Natural killer cell treated with Interleukin-12 subunit alpha and Interleukin-12 subunit beta and Interleukin-15 and Interleukin-18, amount 100 ng/mL, for 72 hours (primary cell): ENCODE data around the gene LYRM9. TPM values are rescaled to one million over a fixed set of nuclear protein-coding genes. Genes with fewer than 3 reads are reported as not detected.
"Not testable (repeated sequence)": the region's sequence is repeated elsewhere in the genome, so short reads cannot be mapped to it uniquely, and the experiment has no call there.

ENCODE experiments used
- ATAC-seq, 2 donors: fragments of 150-1000 bp; cut with Tn5 transposase in 1 of 2; sonication (Bioruptor Pico), chemical (Tn5 transposase) in 1 of 2; 2 replicates each; pipeline ENCODE4 v1.10.0; 2021
- DNase-seq: peaks from one replicate; pipeline ENCODE4 v3.0.0; 2022; ENCODE audit warnings: low spot score
- H3K27ac Mint-ChIP-seq, 2 donors: 1 replicate in 1 of 2; 2 replicates in 1 of 2; pipeline ENCODE4 v1.8.0; 2022; ENCODE audit warnings: mixed read lengths in 2 of 2, mild to moderate bottlenecking in 1 of 2, moderate library complexity in 1 of 2
- H3K27me3 Mint-ChIP-seq, 2 donors: 1 replicate in 1 of 2; 2 replicates in 1 of 2; pipeline ENCODE4 v1.8.0; 2022; ENCODE audit warnings: mixed read lengths in 2 of 2
- H3K36me3 Mint-ChIP-seq: one replicate; pipeline ENCODE4 v1.8.0; 2022; ENCODE audit warnings: mixed read lengths
- H3K4me1 Mint-ChIP-seq, 2 donors: 1 replicate in 1 of 2; 2 replicates in 1 of 2; pipeline ENCODE4 v1.8.0; 2022; ENCODE audit warnings: low read depth in 2 of 2, mixed read lengths in 2 of 2, mild to moderate bottlenecking in 1 of 2
- H3K4me3 Mint-ChIP-seq: one replicate; pipeline ENCODE4 v1.8.0; 2022; ENCODE audit warnings: mixed read lengths
- H3K9me3 Mint-ChIP-seq: 2 replicates; pipeline ENCODE4 v1.8.0; 2022; ENCODE audit warnings: mixed read lengths
- total RNA-seq, 2 donors: library from RNA; stranded (reverse); gene quantifications; one replicate each; pipeline ENCODE4 v1.2.3, GENCODE V29; 2022

The LYRM9 gene
- total RNA-seq, 2 donors from 2014 or later: 0.78 to 2.0 TPM

DNA sequence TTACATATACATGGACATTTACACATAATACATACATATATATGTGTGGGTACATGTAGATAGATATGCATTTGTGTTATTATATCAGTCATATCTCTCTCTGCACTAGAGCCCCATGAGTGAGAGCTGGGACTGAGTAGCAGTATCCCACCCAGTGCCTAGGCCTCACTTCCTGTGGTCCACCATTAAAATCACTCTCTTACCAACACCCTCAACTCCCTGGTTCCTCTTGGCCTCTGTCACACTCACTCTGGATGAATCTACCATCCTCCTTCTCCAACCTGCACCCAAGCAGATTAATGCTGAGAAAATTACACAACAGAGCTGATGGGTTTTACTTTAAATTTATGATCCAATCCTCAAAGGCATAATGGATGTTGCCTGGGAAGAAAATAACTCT, 4.9 kb upstream of the LYRM9 start:
- no peak overlapping the region for H3K27ac Mint-ChIP-seq
- DNase-seq (no peak), ATAC-seq (no peak)
- peaks cover 7 to 12% of the 10 kb centered on the region in 2 donors for H3K4me1 Mint-ChIP-seq
- no peaks in the 10 kb centered on the region for H3K9me3 Mint-ChIP-seq
- H3K36me3 Mint-ChIP-seq: no peaks in the 10 kb centered on the region
- H3K27me3 Mint-ChIP-seq: peaks cover 20 to 21% of the 10 kb centered on the region in 2 donors
- no peak overlapping the region for H3K4me3 Mint-ChIP-seq

DNA sequence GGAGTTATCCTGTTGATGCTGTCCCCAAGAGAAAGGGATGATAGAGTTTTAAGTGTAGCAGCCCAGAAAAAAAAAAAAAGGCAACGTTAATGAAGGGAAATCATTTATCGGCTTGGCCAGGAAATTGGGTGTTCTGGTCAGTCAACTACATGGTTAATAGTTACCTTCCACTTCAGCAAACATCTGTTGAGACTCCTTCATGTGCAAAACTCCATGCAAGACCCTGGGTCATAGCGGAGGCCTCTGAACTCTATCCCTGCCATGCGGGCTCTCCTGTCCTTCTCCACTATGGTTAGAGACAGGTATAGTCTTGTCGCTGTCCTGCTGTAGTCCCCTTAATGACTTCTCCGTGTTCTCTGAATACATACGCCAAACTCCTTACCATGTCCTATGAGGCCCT, 3.5 kb upstream of the LYRM9 start:
- peaks cover 17 to 20% of the 10 kb centered on the region in 2 donors for H3K27me3 Mint-ChIP-seq
- H3K4me1 Mint-ChIP-seq: peaks cover 11 to 17% of the 10 kb centered on the region in 2 donors
- no peak overlapping the region for H3K4me3 Mint-ChIP-seq
- H3K9me3 Mint-ChIP-seq: no peaks in the 10 kb centered on the region
- no peak for DNase-seq
- no peaks in the 10 kb centered on the region for H3K36me3 Mint-ChIP-seq
- ATAC-seq: no peak
- H3K27ac Mint-ChIP-seq: no peak overlapping the region

DNA sequence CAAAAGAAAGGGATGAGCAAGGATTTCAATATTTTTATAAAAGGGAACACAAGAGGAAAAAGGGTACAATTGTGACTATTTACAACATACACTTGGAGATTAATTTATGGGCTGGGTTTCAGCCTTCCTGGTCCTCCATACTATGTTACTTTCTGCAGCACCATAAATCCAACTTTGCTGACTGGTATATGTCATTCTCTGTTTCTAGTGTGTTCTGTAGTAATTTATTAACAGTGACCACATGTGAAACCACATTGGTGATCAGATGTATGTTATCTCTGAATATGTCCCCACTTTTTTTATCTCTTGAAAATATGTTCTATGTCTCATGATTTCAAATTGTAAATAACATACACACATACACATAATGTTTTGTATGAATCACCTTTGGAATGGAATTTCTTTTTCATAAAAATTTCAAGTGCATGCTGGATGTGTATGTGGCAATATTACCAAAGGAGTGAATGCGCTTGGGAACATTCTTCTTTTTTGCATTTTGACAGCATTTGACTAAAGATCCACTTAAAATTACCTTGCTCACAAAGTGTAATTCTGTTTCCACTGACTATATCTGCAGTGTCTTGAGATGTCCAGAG, 2.9 kb upstream of the LYRM9 start:
- Mint-ChIP-seq H3K4me1 (peaks cover 11 to 17% of the 10 kb centered on the region in 2 donors), H3K36me3 (no peaks in the 10 kb centered on the region)
- ATAC-seq: no peak

DNA sequence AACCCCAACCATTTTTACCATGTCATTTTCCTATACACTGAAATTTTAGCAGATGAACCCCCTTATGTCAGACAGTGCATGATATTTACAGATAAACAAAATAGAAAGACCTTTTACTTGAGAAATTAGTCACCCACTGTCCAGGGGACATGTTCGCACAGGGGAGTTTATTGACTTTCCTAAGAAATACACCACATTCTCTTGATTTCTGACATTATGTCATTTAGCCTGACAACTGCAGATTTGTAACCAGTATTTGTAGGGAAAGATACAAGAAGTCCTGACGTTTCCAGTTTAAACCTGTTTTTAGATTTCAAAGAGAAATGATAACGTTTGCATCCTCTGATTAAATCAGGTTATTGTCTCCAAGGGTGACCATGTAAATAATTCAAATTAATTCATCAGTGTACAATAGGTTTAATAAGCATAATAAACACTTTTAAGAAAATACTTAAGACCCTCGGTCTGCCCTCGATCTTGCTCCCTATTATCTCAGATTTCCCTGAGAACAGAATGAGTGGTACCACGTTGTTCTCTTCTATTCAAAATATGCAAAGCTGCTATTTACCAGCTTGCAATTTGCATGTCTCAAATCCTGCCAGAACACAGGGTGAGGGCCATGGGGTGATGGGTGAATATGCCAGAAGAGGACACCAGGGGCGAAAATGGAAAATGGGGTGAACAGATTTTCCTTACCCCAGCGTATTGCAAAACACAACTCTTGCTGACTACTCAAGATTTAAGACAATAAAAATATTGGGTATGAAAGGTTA, 2.1 kb upstream of the LYRM9 start:
- H3K9me3 Mint-ChIP-seq: no peaks in the 10 kb centered on the region
- no peak for ATAC-seq
- H3K4me3 Mint-ChIP-seq: no peak overlapping the region
- peaks cover 11 to 17% of the 10 kb centered on the region in 2 donors for H3K4me1 Mint-ChIP-seq
- peaks cover 17 to 20% of the 10 kb centered on the region in 2 donors for H3K27me3 Mint-ChIP-seq
- DNase-seq: no peak
- H3K36me3 Mint-ChIP-seq: no peaks in the 10 kb centered on the region
- H3K27ac Mint-ChIP-seq: no peak overlapping the region

More for the DNA sequence above, 2.9 kb upstream of the LYRM9 start:
- Mint-ChIP-seq H3K9me3 (no peaks in the 10 kb centered on the region), H3K4me3 (no peak overlapping the region), H3K27me3 (peaks cover 17 to 20% of the 10 kb centered on the region in 2 donors), H3K27ac (no peak overlapping the region)
- DNase-seq: no peak

DNA sequence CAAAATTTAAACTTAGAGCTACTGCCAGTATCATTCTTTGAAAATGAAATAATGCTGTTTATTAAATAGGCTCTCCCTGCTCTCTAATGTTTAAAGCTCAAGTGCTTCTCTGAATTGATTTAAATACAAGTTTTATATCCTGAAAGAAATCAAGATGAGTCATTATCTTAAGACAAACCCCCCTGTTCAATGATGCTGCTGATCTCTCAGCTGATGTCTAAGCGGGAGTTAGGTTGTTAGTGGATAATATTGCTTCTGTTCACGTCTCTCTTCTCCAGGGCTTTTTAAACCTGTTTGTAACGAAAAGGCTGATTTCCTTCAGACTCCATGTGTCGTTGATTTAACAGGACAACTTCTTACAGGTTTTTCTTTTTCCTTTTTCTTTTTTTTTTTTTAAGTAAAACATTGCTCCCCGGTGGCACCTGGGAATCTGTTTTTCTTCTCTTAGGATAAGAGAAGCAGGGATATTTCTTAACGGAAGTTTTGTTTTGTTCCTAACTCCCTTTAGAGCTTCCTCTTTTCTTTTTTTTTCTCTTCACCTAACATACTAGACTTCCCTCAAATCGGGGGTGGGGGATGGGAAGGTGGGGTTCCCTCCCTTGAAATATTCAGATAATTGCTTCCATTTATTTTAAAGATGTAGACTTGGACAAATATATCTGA, 807 bp upstream of the LYRM9 start:
- Mint-ChIP-seq H3K27ac (peak overlapping the region; percentile 36 to 84), H3K4me3 (peak overlapping the region; percentile 80), H3K9me3 (no peaks in the 10 kb centered on the region)

DNA sequence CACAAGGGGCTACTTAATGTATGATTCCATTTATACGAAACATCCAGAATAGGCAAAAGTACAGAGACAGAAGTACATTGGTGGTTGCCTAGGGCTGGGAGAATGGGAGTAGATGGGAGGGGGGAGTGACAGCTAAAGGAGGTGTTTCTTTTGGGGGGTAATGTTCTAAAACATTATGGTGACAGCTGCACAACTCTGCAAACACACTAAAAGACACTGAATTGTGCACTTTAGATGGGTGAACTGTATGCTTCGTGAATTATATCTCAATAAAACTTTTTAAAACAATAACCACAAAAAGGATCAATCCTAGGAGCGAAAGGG, 661 bp downstream of the LYRM9 start:
- DNase-seq: no peak
- H3K27me3 Mint-ChIP-seq: peaks cover 13 to 20% of the 10 kb centered on the region in 2 donors

More for the DNA sequence above, 807 bp upstream of the LYRM9 start:
- H3K36me3 Mint-ChIP-seq: no peaks in the 10 kb centered on the region
- H3K4me1 Mint-ChIP-seq: peaks cover 12 to 17% of the 10 kb centered on the region in 2 donors
- peaks cover 15 to 20% of the 10 kb centered on the region in 2 donors for H3K27me3 Mint-ChIP-seq
- DNase-seq (no peak), ATAC-seq (no peak)

DNA sequence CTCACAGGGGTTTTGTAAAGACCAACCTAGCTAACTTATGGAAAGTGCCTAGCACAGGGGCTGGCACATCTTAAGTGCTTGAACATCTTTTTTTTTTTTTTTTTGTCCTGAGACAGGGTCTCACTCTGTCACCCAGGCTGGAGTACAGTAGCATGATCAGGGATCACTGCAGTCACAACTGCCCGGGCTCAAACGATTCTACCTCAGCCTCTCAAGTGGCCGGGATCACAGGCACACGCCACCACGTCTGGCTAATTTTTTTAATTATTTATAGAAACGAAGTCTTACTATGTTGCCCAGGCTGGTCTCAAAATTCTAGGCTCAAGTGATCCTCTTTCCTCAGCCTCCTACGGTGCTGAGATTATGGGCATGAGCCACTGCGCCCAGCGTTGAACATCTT, 1.3 kb downstream of the LYRM9 start:
- ATAC-seq (no peak), DNase-seq (no peak)
- Mint-ChIP-seq H3K36me3 (no peaks in the 10 kb centered on the region), H3K4me1 (peaks cover 15 to 17% of the 10 kb centered on the region in 2 donors), H3K4me3 (no peak overlapping the region), H3K27ac (no peak overlapping the region), H3K27me3 (peaks cover 13% of the 10 kb centered on the region in 2 donors), H3K9me3 (no peaks in the 10 kb centered on the region)

More for the DNA sequence above, 661 bp downstream of the LYRM9 start:
- peak overlapping the region; percentile 47 to 63 for H3K27ac Mint-ChIP-seq
- no peaks in the 10 kb centered on the region for H3K9me3 Mint-ChIP-seq
- peaks cover 15 to 17% of the 10 kb centered on the region in 2 donors for H3K4me1 Mint-ChIP-seq
- ATAC-seq: no peak
- H3K36me3 Mint-ChIP-seq: no peaks in the 10 kb centered on the region
- peak overlapping the region; percentile 81 for H3K4me3 Mint-ChIP-seq

DNA sequence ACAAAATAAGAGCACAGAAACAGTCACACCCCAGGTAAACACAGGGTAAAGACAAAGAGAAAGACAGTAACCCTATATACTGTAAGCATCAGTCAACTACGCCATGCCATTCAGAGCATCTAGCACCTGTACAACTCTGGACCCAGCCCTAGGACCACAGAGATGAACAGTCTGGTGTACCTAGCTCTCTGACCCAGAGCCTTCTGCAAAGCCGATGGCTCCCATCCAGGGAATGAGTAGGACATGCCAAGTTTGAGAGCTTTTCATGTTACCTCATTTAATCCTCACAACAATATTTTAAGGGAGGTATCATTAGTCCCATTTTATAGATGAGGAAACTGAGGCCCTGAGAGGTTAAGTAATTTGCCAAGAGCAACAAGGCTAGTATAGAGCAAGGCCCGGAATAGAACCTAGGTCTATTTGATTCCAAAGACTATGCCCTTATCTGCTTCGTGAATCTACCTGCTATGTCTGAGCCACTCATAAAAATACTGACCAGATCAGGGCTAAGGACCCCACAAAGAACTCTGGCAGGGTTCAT, 3.4 kb downstream of the LYRM9 start:
- peaks cover 15 to 17% of the 10 kb centered on the region in 2 donors for H3K4me1 Mint-ChIP-seq
- H3K4me3 Mint-ChIP-seq: no peak overlapping the region
- no peaks in the 10 kb centered on the region for H3K36me3 Mint-ChIP-seq
- no peaks in the 10 kb centered on the region for H3K9me3 Mint-ChIP-seq
- no peak for DNase-seq
- H3K27ac Mint-ChIP-seq: peak overlapping the region in 1 of 2 donors; percentile 20
- H3K27me3 Mint-ChIP-seq: peaks cover 0 to 2% of the 10 kb centered on the region in 2 donors
- no peak for ATAC-seq

DNA sequence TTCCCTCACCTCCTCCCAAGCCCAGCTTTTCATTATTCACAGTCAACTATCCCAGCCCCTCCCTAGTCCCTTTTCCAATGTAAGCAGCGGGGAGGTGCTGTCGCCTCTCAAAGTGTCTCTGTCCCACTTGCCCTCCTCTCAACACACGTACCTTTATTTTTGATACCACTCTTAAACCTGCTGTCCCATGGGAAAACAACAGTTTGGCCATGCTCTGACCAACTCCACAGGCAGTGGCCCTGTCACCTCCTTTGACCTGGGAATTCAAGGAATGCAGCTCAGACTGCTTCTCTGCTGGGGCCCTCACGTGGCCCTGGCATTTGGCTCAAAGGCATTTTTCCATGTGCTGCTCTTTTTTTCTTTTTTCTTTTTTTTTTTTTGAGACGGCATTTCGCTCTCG, 4.2 kb downstream of the LYRM9 start:
- H3K27me3 Mint-ChIP-seq: no peaks in the 10 kb centered on the region
- DNase-seq: no peak
- ATAC-seq: no peak
- no peak overlapping the region for H3K4me3 Mint-ChIP-seq
- H3K36me3 Mint-ChIP-seq: no peaks in the 10 kb centered on the region
- H3K27ac Mint-ChIP-seq: no peak overlapping the region
- H3K4me1 Mint-ChIP-seq: peaks cover 11 to 14% of the 10 kb centered on the region in 2 donors
- H3K9me3 Mint-ChIP-seq: no peaks in the 10 kb centered on the region

DNA sequence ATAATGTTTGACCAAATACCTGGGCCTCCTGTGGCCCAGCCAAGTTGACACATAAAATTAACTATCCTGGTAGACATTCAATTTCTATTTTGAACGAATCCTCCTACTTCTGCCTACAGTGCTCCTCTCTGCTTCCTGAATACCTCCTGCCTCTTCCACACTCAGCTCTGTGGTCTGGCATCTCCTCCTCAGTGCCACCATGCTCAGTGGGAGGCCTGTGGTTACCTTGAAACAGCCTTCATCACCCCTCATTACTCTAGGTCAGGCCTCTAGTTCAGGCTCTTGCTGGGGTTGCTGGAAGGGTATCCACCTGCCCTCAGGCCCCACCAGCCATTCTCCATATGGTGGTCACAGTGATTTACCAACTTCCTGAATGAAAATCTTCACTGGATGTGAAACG, 5.1 kb downstream of the LYRM9 start:
- Mint-ChIP-seq H3K36me3 (no peaks in the 10 kb centered on the region), H3K9me3 (no peaks in the 10 kb centered on the region), H3K4me3 (no peak overlapping the region), H3K4me1 (peaks cover 5 to 8% of the 10 kb centered on the region in 2 donors), H3K27ac (no peak overlapping the region), H3K27me3 (no peaks in the 10 kb centered on the region)
- ATAC-seq: no peak
- no peak for DNase-seq

DNA sequence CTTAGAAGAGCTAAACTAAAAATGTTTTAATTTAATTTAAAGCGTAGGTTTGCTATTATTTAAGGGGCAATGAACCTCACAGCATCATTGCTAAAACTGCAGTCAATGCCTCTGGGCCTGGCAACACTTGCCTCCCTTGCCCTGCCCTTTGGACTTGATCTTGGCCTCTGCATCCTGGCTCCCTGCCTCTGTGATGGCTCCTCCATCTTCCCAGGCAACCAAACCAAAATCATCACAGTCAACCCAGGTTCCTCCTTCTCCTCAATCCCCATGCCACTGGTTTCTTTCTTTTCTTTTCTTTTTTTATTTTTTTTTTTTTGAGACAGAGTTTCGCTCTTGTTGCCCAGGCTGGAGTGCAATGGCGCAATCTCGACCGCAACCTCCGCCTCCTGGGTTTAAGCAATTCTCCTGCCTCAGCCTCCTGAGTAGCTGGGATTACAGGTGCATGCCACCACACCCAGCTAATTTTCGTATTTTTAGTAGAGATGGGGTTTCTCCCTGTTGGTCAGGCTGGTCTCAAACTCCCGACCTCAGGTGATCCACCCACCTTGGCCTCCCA, 6.7 kb downstream of the LYRM9 start:
- H3K4me3 Mint-ChIP-seq, H3K36me3 Mint-ChIP-seq, DNase-seq: not testable (repeated sequence)

DNA sequence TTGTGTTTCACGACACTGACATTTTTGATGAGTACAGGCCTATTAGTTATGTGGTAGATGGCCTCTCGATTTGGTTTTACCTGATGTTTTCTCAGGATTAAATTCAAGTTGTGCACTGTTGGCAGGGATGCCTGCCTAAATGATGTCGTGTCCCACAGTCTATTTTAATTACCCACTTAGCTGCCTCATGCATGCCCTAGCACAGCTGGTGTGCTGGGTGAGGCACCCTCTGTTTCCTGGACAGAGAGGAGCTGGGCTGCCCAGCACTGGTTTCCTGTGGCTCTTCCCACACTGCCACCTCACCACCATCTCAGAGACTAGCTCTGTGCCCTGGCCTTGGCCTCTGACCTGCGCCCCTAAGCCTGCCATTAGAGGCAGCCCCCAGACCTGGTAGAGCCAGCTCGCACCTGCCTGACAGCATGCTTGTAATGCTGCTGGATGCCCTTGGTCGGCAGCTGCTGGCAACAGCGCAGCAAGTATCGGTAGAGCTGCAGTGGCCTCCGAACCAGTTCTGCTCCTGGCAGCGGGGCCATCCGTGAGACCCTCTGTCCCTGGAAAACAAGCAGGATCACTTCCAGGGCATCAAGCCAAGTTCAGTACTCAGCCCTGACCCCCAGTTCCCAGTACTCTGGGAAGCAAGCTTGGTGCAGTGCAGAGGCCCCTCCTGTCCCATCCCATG, 10.9 kb downstream of the LYRM9 start:
- ATAC-seq (no peak), DNase-seq (no peak)
- Mint-ChIP-seq H3K36me3 (no peaks in the 10 kb centered on the region), H3K4me1 (no peaks in the 10 kb centered on the region), H3K9me3 (no peaks in the 10 kb centered on the region), H3K27me3 (no peaks in the 10 kb centered on the region), H3K27ac (no peak overlapping the region), H3K4me3 (no peak overlapping the region)

More for the DNA sequence above, 6.7 kb downstream of the LYRM9 start:
- H3K27ac Mint-ChIP-seq, ATAC-seq, H3K27me3 Mint-ChIP-seq, H3K4me1 Mint-ChIP-seq, H3K9me3 Mint-ChIP-seq: not testable (repeated sequence)

DNA sequence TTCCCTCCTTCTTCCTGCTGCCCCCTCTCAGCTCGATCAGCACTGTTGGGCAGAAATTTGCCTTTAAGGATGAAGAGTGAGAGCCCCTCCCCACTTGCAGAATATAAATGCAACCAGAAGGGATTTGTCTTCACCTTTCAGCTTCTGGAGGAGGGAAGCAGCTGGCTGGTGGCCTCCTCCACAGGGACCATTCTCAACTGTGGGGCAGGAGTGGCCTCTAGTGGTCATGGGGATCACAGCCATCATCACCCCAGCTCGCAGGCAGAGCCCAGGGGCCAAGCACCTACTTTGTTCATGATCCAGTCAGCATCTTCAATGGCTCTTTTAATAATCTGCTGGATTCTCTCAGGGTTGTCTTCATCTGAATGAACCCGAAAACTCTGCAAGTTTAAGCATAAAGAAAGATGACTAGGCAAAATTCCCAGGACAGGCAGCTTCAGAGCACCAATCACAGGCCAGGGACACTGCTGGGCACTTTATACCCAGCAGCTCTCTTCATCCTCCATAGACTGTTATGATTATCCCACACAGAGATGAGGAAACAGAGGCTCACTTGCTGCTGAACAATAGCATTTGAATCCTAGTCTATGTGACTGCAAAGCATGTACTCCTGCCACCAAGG, 13.1 kb downstream of the LYRM9 start:
- Mint-ChIP-seq H3K4me3 (no peak overlapping the region), H3K9me3 (no peaks in the 10 kb centered on the region), H3K27me3 (no peaks in the 10 kb centered on the region), H3K36me3 (no peaks in the 10 kb centered on the region), H3K27ac (no peak overlapping the region), H3K4me1 (no peaks in the 10 kb centered on the region)
- ATAC-seq (peak; percentile 84 to 87), DNase-seq (peak; percentile 66)
